ENCODE results near the gene SNX14. TPM values are rescaled to one million over a fixed set of nuclear protein-coding genes. Genes with fewer than 3 reads are reported as not detected.

The SNX14 gene
- total and polyA plus RNA-seq, 7 donors, result 13.4 to 29.9 (median 17.5) TPM

GRCh38 chr6:85468326-85468725 lies 125.3 kb downstream of the SNX14 start:
- Histone ChIP-seq H3K9me3 (no peaks in the 10 kb centered on the region), H3K27me3 (ENCODE audit: insufficient read depth in 3 of 3, low read length in 2 of 3) (peaks cover 0 to 1% (median 0%) of the 10 kb centered on the region in 3 donors), H3K36me3 (ENCODE audit: insufficient read depth in 1 of 2, low read depth in 1 of 2) (no peaks in the 10 kb centered on the region), H3K27ac (no peak overlapping the region), H3K4me1 (no peaks in the 10 kb centered on the region), H3K4me3 (no peak overlapping the region)
- TF ChIP-seq, protein P1, sequence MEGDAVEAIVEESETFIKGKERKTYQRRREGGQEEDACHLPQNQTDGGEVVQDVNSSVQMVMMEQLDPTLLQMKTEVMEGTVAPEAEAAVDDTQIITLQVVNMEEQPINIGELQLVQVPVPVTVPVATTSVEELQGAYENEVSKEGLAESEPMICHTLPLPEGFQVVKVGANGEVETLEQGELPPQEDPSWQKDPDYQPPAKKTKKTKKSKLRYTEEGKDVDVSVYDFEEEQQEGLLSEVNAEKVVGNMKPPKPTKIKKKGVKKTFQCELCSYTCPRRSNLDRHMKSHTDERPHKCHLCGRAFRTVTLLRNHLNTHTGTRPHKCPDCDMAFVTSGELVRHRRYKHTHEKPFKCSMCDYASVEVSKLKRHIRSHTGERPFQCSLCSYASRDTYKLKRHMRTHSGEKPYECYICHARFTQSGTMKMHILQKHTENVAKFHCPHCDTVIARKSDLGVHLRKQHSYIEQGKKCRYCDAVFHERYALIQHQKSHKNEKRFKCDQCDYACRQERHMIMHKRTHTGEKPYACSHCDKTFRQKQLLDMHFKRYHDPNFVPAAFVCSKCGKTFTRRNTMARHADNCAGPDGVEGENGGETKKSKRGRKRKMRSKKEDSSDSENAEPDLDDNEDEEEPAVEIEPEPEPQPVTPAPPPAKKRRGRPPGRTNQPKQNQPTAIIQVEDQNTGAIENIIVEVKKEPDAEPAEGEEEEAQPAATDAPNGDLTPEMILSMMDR (IDR thresholded peaks at IDR 0.05), result no peak
- ATAC-seq (no peak), DNase-seq (no peak)
- intact Hi-C loops (cut with DNase I), result no loop called here

GRCh38 chr6:85465762-85466161 lies 127.9 kb downstream of the SNX14 start:
- H3K27me3 ChIP-seq (ENCODE audit: insufficient read depth in 3 of 3, low read length in 2 of 3), result peaks cover 0 to 1% (median 0%) of the 10 kb centered on the region in 3 donors
- no peaks in the 10 kb centered on the region for H3K9me3 ChIP-seq
- no peak for ATAC-seq
- DNase-seq, result no peak
- H3K4me3 ChIP-seq, result no peak overlapping the region
- no peaks in the 10 kb centered on the region for H3K36me3 ChIP-seq (ENCODE audit: insufficient read depth in 1 of 2, low read depth in 1 of 2)
- intact Hi-C loops (cut with DNase I), result no loop called here
- H3K4me1 ChIP-seq, result no peaks in the 10 kb centered on the region
- TF ChIP-seq, protein P1 (IDR thresholded peaks at IDR 0.05), result no peak
- no peak overlapping the region for H3K27ac ChIP-seq
- WGBS, 3 donors, result 55 to 71% (median 70%) methylated on average over 2 of the region's 2 CpGs

DNA sequence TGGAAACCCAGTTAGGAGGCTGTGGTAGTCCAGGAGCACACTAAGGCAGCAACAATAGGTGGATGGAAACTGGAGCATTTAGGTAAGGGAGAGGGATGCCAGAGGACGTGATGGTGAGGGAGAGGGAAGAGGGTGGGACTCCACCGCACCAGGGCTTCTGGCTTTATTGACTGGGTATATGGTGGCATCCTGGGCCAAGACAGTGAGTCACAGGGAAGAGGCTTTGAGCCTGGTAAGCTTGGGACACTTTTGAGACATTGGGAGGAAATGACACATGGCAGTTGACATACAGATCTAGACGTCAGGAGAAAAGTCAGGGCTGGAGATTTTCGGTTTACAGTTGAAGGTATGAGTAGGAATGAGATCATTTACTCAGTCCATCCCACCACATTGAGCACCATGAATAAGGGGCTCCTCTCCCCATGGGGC lies 128.9 kb downstream of the SNX14 start:
- intact Hi-C loops (cut with DNase I), result no loop called here
- H3K4me1 ChIP-seq, result no peaks in the 10 kb centered on the region
- no peak for DNase-seq
- no peaks in the 10 kb centered on the region for H3K9me3 ChIP-seq
- peaks cover 0 to 1% (median 0%) of the 10 kb centered on the region in 3 donors for H3K27me3 ChIP-seq (ENCODE audit: insufficient read depth in 3 of 3, low read length in 2 of 3)
- no peaks in the 10 kb centered on the region for H3K36me3 ChIP-seq (ENCODE audit: insufficient read depth in 1 of 2, low read depth in 1 of 2)
- no peak for ATAC-seq
- WGBS, 3 donors, result 37 to 46% (median 41%) methylated on average over 4 of the region's 4 CpGs
- TF ChIP-seq, protein P1 (IDR thresholded peaks at IDR 0.05), result no peak
- no peak overlapping the region for H3K4me3 ChIP-seq
- H3K27ac ChIP-seq, result no peak overlapping the region

GRCh38 chr6:85464260-85464644 lies 129.4 kb downstream of the SNX14 start:
- DNase-seq, result peak in 1 of 2 donors; percentile 22

More at GRCh38 chr6:85464260-85464644, 129.4 kb downstream of the SNX14 start:
- WGBS, 3 donors, result 22 to 37% (median 29%) methylated on average over 4 of the region's 4 CpGs
- no peak overlapping the region for H3K4me3 ChIP-seq
- no peaks in the 10 kb centered on the region for H3K36me3 ChIP-seq (ENCODE audit: insufficient read depth in 1 of 2, low read depth in 1 of 2)
- TF ChIP-seq, protein P1 (IDR thresholded peaks at IDR 0.05), result no peak
- H3K27ac ChIP-seq, result no peak overlapping the region
- H3K9me3 ChIP-seq, result no peaks in the 10 kb centered on the region
- H3K27me3 ChIP-seq (ENCODE audit: insufficient read depth in 3 of 3, low read length in 2 of 3), result peaks cover 0 to 1% (median 0%) of the 10 kb centered on the region in 3 donors
- intact Hi-C loops (cut with DNase I), result no loop called here
- H3K4me1 ChIP-seq, result no peaks in the 10 kb centered on the region
- peak in 1 of 4 donors; percentile 51 for ATAC-seq

Data from psoas muscle (tissue), 8 donors.